ENCODE measurements around the gene ENHO.

Gene ENHO

GRCh38 chr9:34555936-34556525, 33.2 kb upstream of the ENHO start:
- in situ Hi-C loops (cut with HindIII; ENCODE audit: low sequenced_read_pairs), result no loop called here

- in situ Hi-C loops (cut with HindIII; ENCODE audit: low sequenced_read_pairs), result no loop called here
Observed at GRCh38 chr9:34555500-34555899, 32.7 kb upstream of the ENHO start.

GRCh38 chr9:34555002-34555348, 32.2 kb upstream of the ENHO start:
- in situ Hi-C loops (cut with HindIII; ENCODE audit: low sequenced_read_pairs), result no loop called here

GRCh38 chr9:34554211-34555001, 31.6 kb upstream of the ENHO start:
- in situ Hi-C loops (cut with HindIII; ENCODE audit: low sequenced_read_pairs), result no loop called here

GRCh38 chr9:34553511-34554021, 30.8 kb upstream of the ENHO start:
- in situ Hi-C loops (cut with HindIII; ENCODE audit: low sequenced_read_pairs), result no loop called here

GRCh38 chr9:34552986-34553385, 30.2 kb upstream of the ENHO start:
- in situ Hi-C loops (cut with HindIII; ENCODE audit: low sequenced_read_pairs), result no loop called here

- in situ Hi-C loops (cut with HindIII; ENCODE audit: low sequenced_read_pairs), result no loop called here
Observed at GRCh38 chr9:34552606-34552981, 29.8 kb upstream of the ENHO start.

GRCh38 chr9:34551751-34552605, 29.2 kb upstream of the ENHO start:
- in situ Hi-C loops (cut with HindIII; ENCODE audit: low sequenced_read_pairs), result no loop called here

- in situ Hi-C loops (cut with HindIII; ENCODE audit: low sequenced_read_pairs), result no loop called here
Observed at GRCh38 chr9:34550681-34551270, 28.0 kb upstream of the ENHO start.

GRCh38 chr9:34550016-34550680, 27.4 kb upstream of the ENHO start:
- in situ Hi-C loops (cut with HindIII; ENCODE audit: low sequenced_read_pairs), result no loop called here

- in situ Hi-C loops (cut with HindIII; ENCODE audit: low sequenced_read_pairs), result no loop called here
Observed at GRCh38 chr9:34549407-34549732, 26.6 kb upstream of the ENHO start.

GRCh38 chr9:34547960-34548611, 25.3 kb upstream of the ENHO start:
- in situ Hi-C loops (cut with HindIII; ENCODE audit: low sequenced_read_pairs), result no loop called here

- in situ Hi-C loops (cut with HindIII; ENCODE audit: low sequenced_read_pairs), result no loop called here
Observed at GRCh38 chr9:34546834-34547827, 24.3 kb upstream of the ENHO start.

GRCh38 chr9:34546102-34546833, 23.5 kb upstream of the ENHO start:
- in situ Hi-C loops (cut with HindIII; ENCODE audit: low sequenced_read_pairs), result no loop called here

- in situ Hi-C loops (cut with HindIII; ENCODE audit: low sequenced_read_pairs), result no loop called here
Observed at GRCh38 chr9:34545497-34545896, 22.7 kb upstream of the ENHO start.

- in situ Hi-C loops (cut with HindIII; ENCODE audit: low sequenced_read_pairs), result no loop called here
Observed at GRCh38 chr9:34544035-34544434, 21.2 kb upstream of the ENHO start.

- in situ Hi-C loops (cut with HindIII; ENCODE audit: low sequenced_read_pairs), result no loop called here
Observed at GRCh38 chr9:34541540-34541939, 18.8 kb upstream of the ENHO start.

- in situ Hi-C loops (cut with HindIII; ENCODE audit: low sequenced_read_pairs), result no loop called here
Observed at GRCh38 chr9:34540827-34541226, 18.0 kb upstream of the ENHO start.

GRCh38 chr9:34536685-34537084, 13.9 kb upstream of the ENHO start:
- in situ Hi-C loops (cut with HindIII; ENCODE audit: low sequenced_read_pairs), result no loop called here

Data from endothelial cell of hepatic sinusoid (primary cell).